Thyroid gland (tissue), 4 donors: ENCODE data around the gene SREBF2.

Experiments
- CTCF ChIP-seq, 6 experiments: fragments of 200-600 bp in 3 of 6; fragments of 450-650 bp in 3 of 6; sonication (generic) in 3 of 6; IDR thresholded peaks; one replicate each; pipeline ENCODE4 v1.5.1; 2016 to 2019; ENCODE audit warnings: antibody characterized with exemption in 6 of 6, mild to moderate bottlenecking in 2 of 6, inconsistent platforms in 1 of 6, moderate library complexity in 1 of 6
- POLR2A ChIP-seq, 2 donors: fragments of 450-650 bp; IDR thresholded peaks; one replicate each; pipeline ENCODE4 v1.6.1; 2017; ENCODE audit warnings: antibody characterized with exemption in 2 of 2, mild to moderate bottlenecking in 2 of 2, moderate library complexity in 1 of 2

- TF ChIP-seq CTCF (IDR thresholded peaks at IDR 0.05) (no peak), POLR2A (IDR thresholded peaks at IDR 0.05) (no peak)
Observed at GRCh38 chr22:41922940-41923594, 90.2 kb downstream of the SREBF2 start.
